Measurements from ENCODE around the gene RASGEF1B. TPM values are rescaled to one million over a fixed set of nuclear protein-coding genes. Genes with fewer than 3 reads are reported as not detected.

Gene RASGEF1B
- total and polyA plus RNA-seq, 2 of the 13 experiments (the other 11 are each of a cell fraction or from before 2014, with no cell fraction given) = 0.04 TPM

- TF ChIP-seq RERE (CRISPR knock-in tag; IDR thresholded peaks at IDR 0.05; ENCODE audit: low read depth) = no peak
- no peak for TF ChIP-seq ZNF546 (CRISPR knock-in tag; conservative IDR thresholded peaks at IDR 0.05)
- TF ChIP-seq ZBTB49 (CRISPR knock-in tag; IDR thresholded peaks at IDR 0.05; ENCODE audit: borderline replicate concordance) = no peak
- no peak for TF ChIP-seq ZNF652 (CRISPR knock-in tag; IDR thresholded peaks at IDR 0.05; ENCODE audit: borderline replicate concordance, low read depth)
- TF ChIP-seq SRY (CRISPR knock-in tag; IDR thresholded peaks at IDR 0.05) = no peak
- TF ChIP-seq ZSCAN21 (CRISPR knock-in tag; IDR thresholded peaks at IDR 0.05; ENCODE audit: borderline replicate concordance) = no peak
Observed at GRCh38 chr4:81376720-81377119, 95.0 kb downstream of the RASGEF1B start (continued).

Data from HepG2 (cell line).